Duodenal mucosa (tissue), 2 donors: ENCODE data around the gene COL9A1.
A peak's percentile ranks its signal among the peaks of the same experiment; 100 is the strongest.
"Not testable (repeated sequence)": the region's sequence is repeated elsewhere in the genome, so short reads cannot be mapped to it uniquely, and the experiment has no call there.

Source experiments
- H3K27ac ChIP-seq: one replicate; pipeline ENCODE4 v1.7.0; 2013; ENCODE audit warnings: low read depth, low read length
- H3K27me3 ChIP-seq, 2 donors: one replicate each; pipeline ENCODE4 v1.7.0; 2013; ENCODE audit warnings: low read length in 2 of 2, control low read depth in 1 of 2; ENCODE audit not compliant: insufficient read depth in 2 of 2, control insufficient read depth in 1 of 2
- H3K36me3 ChIP-seq, 2 donors: one replicate each; pipeline ENCODE4 v1.7.0; 2013; ENCODE audit warnings: low read length in 2 of 2, control low read depth in 1 of 2; ENCODE audit not compliant: insufficient read depth in 2 of 2, control insufficient read depth in 1 of 2
- H3K4me1 ChIP-seq, 2 donors: one replicate each; pipeline ENCODE4 v1.7.0; 2013; ENCODE audit warnings: low read length in 2 of 2, control low read depth in 1 of 2; ENCODE audit not compliant: insufficient read depth in 2 of 2, control insufficient read depth in 1 of 2
- H3K4me3 ChIP-seq, 2 donors: one replicate each; pipeline ENCODE4 v1.7.0; 2013; ENCODE audit warnings: low read length in 2 of 2, low read depth in 1 of 2
- H3K9ac ChIP-seq, 2 donors: one replicate each; pipeline ENCODE4 v1.7.0; 2013; ENCODE audit warnings: low read length in 2 of 2, low read depth in 1 of 2
- H3K9me3 ChIP-seq, 2 donors: one replicate each; pipeline ENCODE4 v1.7.0; 2013; ENCODE audit warnings: low read length in 2 of 2, control low read depth in 1 of 2; ENCODE audit not compliant: control insufficient read depth in 1 of 2

The COL9A1 gene

DNA sequence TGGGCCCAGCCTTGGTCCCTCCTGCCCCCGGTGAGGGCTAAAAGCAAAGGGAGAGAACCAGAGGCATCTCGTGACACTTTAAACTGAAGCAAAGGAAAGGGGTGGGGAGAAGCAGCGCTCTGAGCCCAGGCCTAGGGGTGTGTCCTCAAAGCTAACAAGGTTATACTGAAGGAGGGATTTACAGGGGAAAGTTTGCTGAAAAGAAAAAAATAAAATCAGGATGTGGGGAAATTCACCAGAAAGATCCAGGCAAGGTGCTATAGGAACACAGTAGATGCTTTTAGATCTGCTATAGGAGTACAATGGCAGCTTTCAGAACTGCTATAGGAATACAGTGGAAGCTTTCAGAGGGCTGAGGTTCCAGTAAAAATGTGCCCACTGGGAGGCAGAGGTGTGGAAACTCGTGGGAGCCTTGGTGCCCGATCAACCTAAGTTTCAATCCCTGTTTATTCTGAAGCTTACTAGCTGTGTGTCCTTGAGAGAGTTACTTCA lies at the start of gene COL9A1:
Gene COL9A1, minus strand, starts transcription at position 51 of the 492 bp plus-strand sequence. CDS start 160 bp downstream, outside the sequence.
- H3K4me3 ChIP-seq, result no peak within 1 kb of the TSS
- H3K27ac ChIP-seq, result no peak within 1 kb of the TSS
- H3K36me3 ChIP-seq, result no peaks in the 10 kb centered on the region
- H3K4me1 ChIP-seq, result no peaks in the 10 kb centered on the region
- peaks cover 0 to 8% of the 10 kb centered on the region in 2 donors for H3K27me3 ChIP-seq
- H3K9ac ChIP-seq, result no peak within 1 kb of the TSS
- H3K9me3 ChIP-seq, result no peaks in the 10 kb centered on the region

DNA sequence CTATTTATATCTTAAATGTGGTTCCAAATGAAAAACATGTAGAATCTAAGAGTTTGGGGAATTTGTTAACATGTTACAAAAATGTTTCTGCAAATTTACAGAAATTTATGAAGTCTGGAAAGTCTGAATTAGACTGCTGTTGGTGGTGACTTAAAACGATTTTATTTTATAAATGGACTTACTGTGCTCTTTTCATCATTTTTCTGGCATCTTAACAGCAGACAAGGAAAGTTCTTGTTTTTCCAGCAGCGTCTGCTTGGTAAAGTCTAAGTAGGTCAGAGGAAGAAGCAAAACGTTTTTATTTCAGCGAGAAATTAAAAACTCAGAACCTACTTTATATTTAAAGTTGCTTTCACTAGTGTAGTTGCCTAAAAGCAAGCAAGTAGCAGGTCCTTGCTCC lies 48.6 kb upstream of the COL9A1 start:
- Histone ChIP-seq H3K27me3 (no peaks in the 10 kb centered on the region), H3K4me3 (no peak overlapping the region), H3K36me3 (no peaks in the 10 kb centered on the region), H3K4me1 (no peaks in the 10 kb centered on the region), H3K27ac (no peak overlapping the region), H3K9ac (no peak overlapping the region), H3K9me3 (no peaks in the 10 kb centered on the region)

DNA sequence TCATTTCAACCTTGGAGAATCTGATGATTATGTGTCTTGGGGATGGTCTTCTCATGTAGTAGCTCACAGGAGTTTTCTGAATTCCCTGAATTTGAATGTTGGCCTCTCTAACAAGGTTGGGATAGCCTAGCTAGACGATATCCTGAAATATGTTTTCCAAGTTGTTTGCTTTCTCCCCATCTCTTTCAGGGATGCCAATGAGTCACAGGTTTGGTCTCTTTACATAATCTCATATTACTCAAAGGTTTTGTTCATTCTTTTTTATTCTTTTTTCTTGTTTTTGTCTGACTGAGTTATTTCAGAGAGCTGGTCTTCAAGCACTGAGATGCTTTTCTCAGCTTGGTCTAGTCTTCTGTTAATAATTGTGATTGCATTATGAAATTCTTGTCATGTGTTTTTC lies 42.7 kb upstream of the COL9A1 start:
- H3K4me1 ChIP-seq, result peaks cover 0 to 3% of the 10 kb centered on the region in 2 donors
- no peak overlapping the region for H3K9ac ChIP-seq
- no peaks in the 10 kb centered on the region for H3K9me3 ChIP-seq
- no peak overlapping the region for H3K4me3 ChIP-seq
- H3K36me3 ChIP-seq, result no peaks in the 10 kb centered on the region
- H3K27ac ChIP-seq, result no peak overlapping the region
- no peaks in the 10 kb centered on the region for H3K27me3 ChIP-seq

DNA sequence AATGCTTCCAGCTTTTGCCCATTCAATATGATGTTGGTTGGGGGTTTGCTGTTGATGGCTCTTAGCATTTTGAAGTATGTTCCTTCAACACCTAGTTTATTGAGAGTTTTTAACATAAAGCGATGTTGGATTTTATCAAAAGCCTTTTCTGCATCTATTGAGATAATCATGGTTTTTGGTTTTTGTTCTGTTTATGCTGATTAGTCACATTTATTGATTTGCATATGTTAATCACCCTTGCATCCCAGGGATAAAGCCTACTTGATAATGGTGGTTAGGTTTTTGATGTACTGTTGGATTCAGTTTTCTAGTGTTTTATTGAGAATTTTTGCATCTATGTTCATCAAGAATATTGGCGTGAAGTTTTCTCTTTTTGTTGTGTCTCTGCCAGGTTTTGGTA lies 40.4 kb upstream of the COL9A1 start:
- Histone ChIP-seq H3K9me3 (peaks cover 3 to 8% of the 10 kb centered on the region in 2 donors), H3K4me3 (no peak overlapping the region), H3K27me3 (no peaks in the 10 kb centered on the region), H3K36me3 (no peaks in the 10 kb centered on the region), H3K4me1 (peaks cover 0 to 3% of the 10 kb centered on the region in 2 donors), H3K27ac (no peak overlapping the region), H3K9ac (no peak overlapping the region)

DNA sequence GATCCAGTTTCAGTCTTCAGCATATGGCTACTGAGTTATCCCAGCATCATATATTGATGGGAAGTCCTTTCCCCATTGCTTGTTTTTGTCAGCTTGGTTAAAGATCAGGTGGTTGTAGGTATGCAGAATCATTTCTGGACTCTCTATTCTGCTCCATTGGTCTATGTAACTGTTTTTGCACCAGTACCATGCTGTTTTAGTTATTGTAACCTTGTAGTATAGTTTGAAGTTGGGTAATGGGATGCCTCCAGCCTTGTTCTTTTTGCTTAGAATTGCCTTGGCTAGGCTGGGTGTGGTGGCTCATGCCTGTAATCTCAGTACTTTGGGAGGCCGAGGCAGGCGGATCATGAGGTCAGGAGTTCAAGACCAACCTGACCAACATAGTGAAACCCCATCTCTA lies 36.9 kb upstream of the COL9A1 start:
- not testable (repeated sequence) for H3K4me1 ChIP-seq, H3K36me3 ChIP-seq, H3K27me3 ChIP-seq, H3K4me3 ChIP-seq, H3K9ac ChIP-seq, H3K27ac ChIP-seq, H3K9me3 ChIP-seq

DNA sequence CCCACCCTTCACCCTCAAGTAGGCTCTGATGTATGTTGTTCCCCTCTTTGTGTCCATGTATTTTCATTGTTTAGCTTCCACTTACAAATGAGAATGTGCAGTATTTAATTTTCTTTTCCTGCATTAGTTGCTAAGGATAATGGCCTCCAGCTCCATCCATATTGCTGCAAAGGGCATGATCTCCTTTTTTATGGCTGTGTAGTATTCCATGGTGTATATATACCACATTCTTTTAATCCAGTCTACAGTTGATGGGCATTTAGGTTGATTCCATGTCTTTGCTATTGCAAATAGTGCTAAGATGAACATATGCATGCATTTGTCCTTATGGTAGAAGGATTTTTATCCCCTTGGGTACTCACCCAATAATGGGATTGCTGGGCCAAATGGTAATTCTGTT lies 35.9 kb upstream of the COL9A1 start:
- Histone ChIP-seq H3K4me3 (no peak overlapping the region), H3K9me3 (peaks cover 3 to 8% of the 10 kb centered on the region in 2 donors), H3K36me3 (no peaks in the 10 kb centered on the region), H3K27me3 (no peaks in the 10 kb centered on the region), H3K4me1 (peaks cover 7 to 8% of the 10 kb centered on the region in 2 donors), H3K27ac (no peak overlapping the region), H3K9ac (no peak overlapping the region)

DNA sequence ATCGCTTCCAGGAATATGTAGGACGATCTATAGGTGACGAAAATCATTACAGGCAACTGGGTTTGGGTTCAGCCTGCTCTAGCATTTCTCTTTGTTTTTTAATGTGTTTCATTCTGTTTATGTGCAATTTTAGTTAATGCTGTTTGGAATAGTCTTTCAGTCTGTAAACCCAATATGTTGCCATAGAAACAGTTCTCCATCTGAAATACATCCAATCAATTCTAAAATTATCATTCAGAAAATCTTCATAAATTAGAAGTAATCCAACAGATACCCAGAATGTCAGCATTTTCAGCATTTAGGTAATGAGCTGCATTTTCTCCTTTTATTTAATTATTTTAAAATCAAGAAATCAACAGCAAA lies 34.8 kb upstream of the COL9A1 start:
- Histone ChIP-seq H3K4me1 (peaks cover 7 to 8% of the 10 kb centered on the region in 2 donors), H3K27me3 (no peaks in the 10 kb centered on the region), H3K36me3 (no peaks in the 10 kb centered on the region), H3K9me3 (peaks cover 3 to 8% of the 10 kb centered on the region in 2 donors), H3K27ac (no peak overlapping the region), H3K4me3 (peak overlapping the region in 1 of 2 donors; percentile 21), H3K9ac (no peak overlapping the region)

DNA sequence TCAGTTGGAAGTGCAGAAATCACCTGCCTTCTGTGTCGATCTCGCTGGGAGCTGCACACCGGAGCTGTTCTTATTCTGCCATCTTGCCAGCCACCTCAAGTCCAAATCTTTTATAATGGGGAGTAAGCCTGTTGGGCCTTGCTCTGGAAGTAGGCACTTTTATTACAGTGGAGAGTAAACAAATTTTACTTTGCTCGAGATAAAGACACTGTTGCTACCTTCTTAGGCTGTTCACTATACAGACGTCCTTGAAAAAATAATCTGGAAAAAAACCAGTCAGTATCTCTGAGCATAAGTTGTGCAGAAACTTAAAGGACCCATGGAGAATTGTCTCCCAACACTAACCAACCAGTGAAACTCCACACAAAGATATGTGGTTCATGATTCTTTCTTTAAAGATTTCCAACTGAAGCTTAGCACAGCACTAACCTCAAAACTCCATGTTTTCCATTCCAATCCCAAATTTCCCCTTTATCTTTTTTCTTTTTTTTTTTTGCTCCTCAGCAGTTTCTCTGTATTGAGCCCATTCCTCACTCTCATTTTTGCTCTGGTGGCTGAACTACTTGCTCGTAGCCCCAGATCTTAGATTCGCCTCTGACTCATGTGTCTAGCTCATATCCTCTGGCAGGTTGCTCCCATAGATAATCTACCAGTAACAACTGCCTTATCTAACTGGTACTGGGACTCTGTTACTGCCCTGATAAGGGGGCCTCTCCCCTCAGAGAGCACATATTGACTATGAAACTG lies 34.3 kb upstream of the COL9A1 start:
- Histone ChIP-seq H3K9ac (no peak overlapping the region), H3K4me3 (peak overlapping the region; percentile 2 to 21), H3K36me3 (no peaks in the 10 kb centered on the region), H3K4me1 (peaks cover 7 to 8% of the 10 kb centered on the region in 2 donors), H3K27me3 (no peaks in the 10 kb centered on the region), H3K9me3 (peaks cover 3 to 8% of the 10 kb centered on the region in 2 donors), H3K27ac (no peak overlapping the region)

DNA sequence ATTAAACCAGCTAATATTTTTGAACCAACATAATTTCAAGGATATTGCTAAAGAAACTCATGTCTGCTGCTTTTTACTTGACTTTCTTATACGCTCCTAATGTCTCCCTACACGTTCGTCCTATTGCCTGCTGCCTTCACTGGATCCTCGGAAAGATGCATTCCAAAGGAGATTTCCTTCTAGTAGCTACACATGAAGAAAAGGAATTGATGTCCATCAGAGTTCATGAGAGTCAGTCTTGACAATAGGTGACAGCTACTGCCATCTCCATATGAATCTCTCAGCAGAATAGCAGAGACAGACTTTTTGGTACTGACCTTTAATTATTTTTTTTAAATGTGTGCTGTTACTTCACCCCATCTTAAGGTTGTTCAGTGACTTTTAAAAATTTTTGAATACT lies 24.2 kb upstream of the COL9A1 start:
- Histone ChIP-seq H3K4me1 (peaks cover 0 to 13% of the 10 kb centered on the region in 2 donors), H3K4me3 (no peak overlapping the region), H3K27me3 (no peaks in the 10 kb centered on the region), H3K36me3 (no peaks in the 10 kb centered on the region), H3K9ac (no peak overlapping the region), H3K9me3 (no peaks in the 10 kb centered on the region), H3K27ac (no peak overlapping the region)

DNA sequence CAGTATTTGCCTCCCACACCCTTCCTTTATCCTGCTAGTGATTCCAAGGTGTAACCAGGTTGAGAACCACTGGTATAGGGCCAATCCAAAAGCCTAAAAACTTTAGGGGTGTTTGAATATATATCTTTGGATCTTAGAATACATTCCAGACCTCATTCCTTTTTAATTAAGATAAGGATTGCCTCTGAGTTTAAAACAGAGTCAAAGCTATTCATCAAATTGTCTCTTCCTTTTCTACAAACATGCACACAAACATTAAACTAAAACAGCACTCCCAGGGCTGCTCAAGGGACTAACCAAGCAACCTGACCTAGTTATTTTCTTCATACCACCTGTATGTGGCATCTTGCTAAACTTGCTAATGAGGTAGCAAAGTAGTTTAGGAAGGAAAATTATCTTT lies 22.1 kb upstream of the COL9A1 start:
- Histone ChIP-seq H3K27me3 (no peaks in the 10 kb centered on the region), H3K27ac (no peak overlapping the region), H3K9ac (no peak overlapping the region), H3K4me3 (no peak overlapping the region), H3K9me3 (no peaks in the 10 kb centered on the region), H3K36me3 (no peaks in the 10 kb centered on the region), H3K4me1 (peaks cover 0 to 13% of the 10 kb centered on the region in 2 donors)
